ENCODE data around the gene MYF5. TPM values are rescaled to one million over a fixed set of nuclear protein-coding genes. Genes with fewer than 3 reads are reported as not detected.
A peak's percentile ranks its signal among the peaks of the same experiment; 100 is the strongest.

The MYF5 gene
- total and polyA plus RNA-seq, 2 experiments from 2014 or later, result not detected

GRCh38 chr12:80708975-80709328, 7.8 kb upstream of the MYF5 start:
- Histone ChIP-seq H4K20me1 (ENCODE audit: insufficient read depth, poor library complexity, severe bottlenecking) (no peaks in the 10 kb centered on the region), H3K9me3 (ENCODE audit: low read depth) (no peaks in the 10 kb centered on the region), H3K27ac (no peak overlapping the region), H3K4me2 (peak overlapping the region; percentile 79), H3K27me3 (peaks cover 63% of the 10 kb centered on the region), H3K4me3 (no peak overlapping the region), H3K4me1 (ENCODE audit: insufficient read depth) (no peaks in the 10 kb centered on the region), H3K9me2 (replicated peaks; ENCODE audit: insufficient read depth) (no peaks in the 10 kb centered on the region), H3K79me2 (no peaks in the 10 kb centered on the region), H2AFZ (peak overlapping the region; percentile 75), H3K36me3 (replicated peaks; ENCODE audit: insufficient read depth, low read depth) (no peaks in the 10 kb centered on the region)
- TF ChIP-seq EZH2phosphoT487 (IDR thresholded peaks at IDR 0.05; ENCODE audit: low read depth, severe bottlenecking, unreplicated experiment) (no peak), CTCF (IDR thresholded peaks at IDR 0.05; ENCODE audit: poor library complexity) (no peak), EZH2 (IDR thresholded peaks at IDR 0.05; ENCODE audit: borderline replicate concordance) (no peak)
- DNase-seq (ENCODE audit: low spot score), result no peak
- WGBS (ENCODE audit: low lambda C conversion rate, missing lambda C conversion rate), result 42% methylated on average over 10 of the region's 10 CpGs

- no peaks in the 10 kb centered on the region for H3K9me2 ChIP-seq (replicated peaks; ENCODE audit: insufficient read depth)
- H3K79me2 ChIP-seq, result no peaks in the 10 kb centered on the region
- no peaks in the 10 kb centered on the region for H3K4me1 ChIP-seq (ENCODE audit: insufficient read depth)
- WGBS (ENCODE audit: low lambda C conversion rate, missing lambda C conversion rate), result 59% methylated on average over 20 of the region's 20 CpGs
- H3K27me3 ChIP-seq, result peaks cover 74% of the 10 kb centered on the region
- no peaks in the 10 kb centered on the region for H3K36me3 ChIP-seq (replicated peaks; ENCODE audit: insufficient read depth, low read depth)
- H3K9me3 ChIP-seq (ENCODE audit: low read depth), result no peaks in the 10 kb centered on the region
- TF ChIP-seq EZH2phosphoT487 (IDR thresholded peaks at IDR 0.05; ENCODE audit: low read depth, severe bottlenecking, unreplicated experiment), result no peak
- TF ChIP-seq CTCF (IDR thresholded peaks at IDR 0.05; ENCODE audit: poor library complexity), result peak; percentile 41
- no peak overlapping the region for H3K4me2 ChIP-seq
- no peak overlapping the region for H3K4me3 ChIP-seq
- peak; percentile 19 for DNase-seq (ENCODE audit: low spot score)
- H3K27ac ChIP-seq, result no peak overlapping the region
- H4K20me1 ChIP-seq (ENCODE audit: insufficient read depth, poor library complexity, severe bottlenecking), result no peaks in the 10 kb centered on the region
- no peak overlapping the region for H2AFZ ChIP-seq
These were observed 6.6 kb upstream of the MYF5 start for GRCh38 chr12:80709811-80710726.

GRCh38 chr12:80710727-80711449, 5.8 kb upstream of the MYF5 start:
- H3K4me3 ChIP-seq, result no peak overlapping the region
- H3K4me1 ChIP-seq (ENCODE audit: insufficient read depth), result no peaks in the 10 kb centered on the region
- no peaks in the 10 kb centered on the region for H3K9me2 ChIP-seq (replicated peaks; ENCODE audit: insufficient read depth)
- no peaks in the 10 kb centered on the region for H3K79me2 ChIP-seq
- TF ChIP-seq EZH2phosphoT487 (IDR thresholded peaks at IDR 0.05; ENCODE audit: low read depth, severe bottlenecking, unreplicated experiment) (no peak), CTCF (IDR thresholded peaks at IDR 0.05; ENCODE audit: poor library complexity) (no peak), EZH2 (IDR thresholded peaks at IDR 0.05; ENCODE audit: borderline replicate concordance) (no peak)
- H4K20me1 ChIP-seq (ENCODE audit: insufficient read depth, poor library complexity, severe bottlenecking), result no peaks in the 10 kb centered on the region
- no peak overlapping the region for H3K4me2 ChIP-seq
- DNase-seq (ENCODE audit: low spot score), result no peak
- H3K27ac ChIP-seq, result no peak overlapping the region
- no peaks in the 10 kb centered on the region for H3K9me3 ChIP-seq (ENCODE audit: low read depth)
- H2AFZ ChIP-seq, result no peak overlapping the region
- H3K27me3 ChIP-seq, result peaks cover 82% of the 10 kb centered on the region
- WGBS (ENCODE audit: low lambda C conversion rate, missing lambda C conversion rate), result 91% methylated on average over 1 of the region's 1 CpG
- H3K36me3 ChIP-seq (replicated peaks; ENCODE audit: insufficient read depth, low read depth), result no peaks in the 10 kb centered on the region
